H9 (cell line): ENCODE results near the gene LMBR1. TPM values are rescaled to one million over a fixed set of nuclear protein-coding genes. Genes with fewer than 3 reads are reported as not detected.

Experiments
- DNase-seq: peaks from one replicate; pipeline ENCODE4 v3.0.0-alpha.2; 2017
- H2AFZ ChIP-seq: one replicate; pipeline ENCODE4 v1.6.1; 2013; ENCODE audit warnings: mild to moderate bottlenecking, low read length, control low read depth, moderate library complexity
- H2AK5ac ChIP-seq: 2 replicates; pipeline ENCODE4 v1.6.1; 2013; ENCODE audit warnings: low read length, control low read depth, mixed read lengths; ENCODE audit not compliant: insufficient read length
- H2BK120ac ChIP-seq: one replicate; pipeline ENCODE4 v1.6.1; 2013; ENCODE audit warnings: low read depth, mild to moderate bottlenecking, low read length, control low read depth, inconsistent platforms; ENCODE audit not compliant: poor library complexity, severe bottlenecking
- H2BK12ac ChIP-seq: 2 replicates; pipeline ENCODE4 v1.6.1; 2013; ENCODE audit warnings: low read length, control low read depth, mixed read lengths, low read depth; ENCODE audit not compliant: insufficient read length
- H2BK15ac ChIP-seq: 2 replicates; pipeline ENCODE4 v1.6.1; 2013; ENCODE audit warnings: low read depth, low read length, control low read depth
- H2BK20ac ChIP-seq: one replicate; pipeline ENCODE4 v1.6.1; 2013; ENCODE audit warnings: low read depth, mild to moderate bottlenecking, low read length, control low read depth, inconsistent platforms; ENCODE audit not compliant: poor library complexity, severe bottlenecking
- H2BK5ac ChIP-seq: 2 replicates; pipeline ENCODE4 v1.6.1; 2013; ENCODE audit warnings: low read length, control low read depth, mixed read lengths; ENCODE audit not compliant: insufficient read length
- H3K14ac ChIP-seq: 2 replicates; pipeline ENCODE4 v1.6.1; 2013; ENCODE audit warnings: low read length, control low read depth; ENCODE audit not compliant: insufficient read depth
- H3K18ac ChIP-seq: 2 replicates; pipeline ENCODE4 v1.6.1; 2013; ENCODE audit warnings: low read depth, mild to moderate bottlenecking, mixed read lengths, low read length, control low read depth; ENCODE audit not compliant: insufficient read length
- H3K23ac ChIP-seq: 2 replicates; pipeline ENCODE4 v1.6.1; 2013; ENCODE audit warnings: low read length, control low read depth, mixed read lengths, low read depth; ENCODE audit not compliant: insufficient read length
- H3K23me2 ChIP-seq: 2 replicates; pipeline ENCODE4 v1.6.1; 2013; ENCODE audit warnings: low read depth, mild to moderate bottlenecking, mixed read lengths, low read length, control low read depth; ENCODE audit not compliant: insufficient read length, poor library complexity, severe bottlenecking
- H3K27ac ChIP-seq: 2 replicates; pipeline ENCODE4 v1.5.1; 2013; ENCODE audit warnings: low read length, control low read depth, mixed read lengths, low read depth; ENCODE audit not compliant: insufficient read length
- H3K27me3 ChIP-seq: 2 replicates; pipeline ENCODE4 v1.6.1; 2013; ENCODE audit warnings: low read length, control low read depth, inconsistent platforms; ENCODE audit not compliant: insufficient read depth
- H3K4ac ChIP-seq: 2 replicates; pipeline ENCODE4 v1.6.1; 2013; ENCODE audit warnings: low read depth, mild to moderate bottlenecking, control low read depth, inconsistent platforms, low read length, moderate library complexity
- H3K4me1 ChIP-seq: 2 replicates; pipeline ENCODE4 v1.6.1; 2013; ENCODE audit warnings: low read length, control low read depth, inconsistent platforms; ENCODE audit not compliant: insufficient read depth
- H3K4me2 ChIP-seq: 2 replicates; pipeline ENCODE4 v1.6.1; 2013; ENCODE audit warnings: low read length, control low read depth, mixed read lengths; ENCODE audit not compliant: insufficient read length, insufficient read depth
- H3K56ac ChIP-seq: 2 replicates; pipeline ENCODE4 v1.6.1; 2013; ENCODE audit warnings: low read depth, mild to moderate bottlenecking, mixed read lengths, low read length, control low read depth; ENCODE audit not compliant: insufficient read length
- H3K79me1 ChIP-seq: 2 replicates; pipeline ENCODE4 v1.6.1; 2013; ENCODE audit warnings: low read depth, mild to moderate bottlenecking, moderate library complexity, low read length, control low read depth, inconsistent platforms; ENCODE audit not compliant: insufficient read depth, poor library complexity, severe bottlenecking
- H3K79me2 ChIP-seq: 2 replicates; pipeline ENCODE4 v1.6.1; 2013; ENCODE audit warnings: low read length, control low read depth, inconsistent platforms; ENCODE audit not compliant: insufficient read depth
- H3K9ac ChIP-seq: 2 replicates; pipeline ENCODE4 v1.6.1; 2013; ENCODE audit warnings: low read length, control low read depth, mixed read lengths; ENCODE audit not compliant: insufficient read length; ENCODE audit errors: extremely low read depth
- H3K9me3 ChIP-seq: one replicate; pipeline ENCODE4 v1.6.1; 2013; ENCODE audit warnings: low read depth, low read length, inconsistent platforms; ENCODE audit not compliant: control insufficient read depth
- H3T11ph ChIP-seq: one replicate; pipeline ENCODE4 v1.6.1; 2013; ENCODE audit warnings: mild to moderate bottlenecking, low read length, control low read depth, inconsistent platforms
- H4K20me1 ChIP-seq: one replicate; pipeline ENCODE4 v1.6.1; 2013; ENCODE audit not compliant: control insufficient read depth, insufficient read length, insufficient read depth
- H4K5ac ChIP-seq: 2 replicates; pipeline ENCODE4 v1.6.1; 2013; ENCODE audit warnings: low read depth, mild to moderate bottlenecking, mixed read lengths, low read length, control low read depth; ENCODE audit not compliant: insufficient read length
- H4K8ac ChIP-seq: replicated peaks from 2 replicates; pipeline ENCODE4 v1.6.1; 2013; ENCODE audit warnings: low read length, control low read depth, mixed read lengths, low read depth; ENCODE audit not compliant: insufficient read length
- H4K91ac ChIP-seq: 2 replicates; pipeline ENCODE4 v1.6.1; 2013; ENCODE audit warnings: low read depth, mild to moderate bottlenecking, moderate library complexity, mixed read lengths, low read length, control low read depth; ENCODE audit not compliant: insufficient read length
- H3K27ac Mint-ChIP-seq, 3 experiments: 2 replicates in 2 of 3; 3 replicates in 1 of 3; pipeline ENCODE4 v1.8.0; 2020 to 2021; ENCODE audit warnings: mixed read lengths in 3 of 3, mild to moderate bottlenecking in 1 of 3, moderate library complexity in 1 of 3
- H3K27me3 Mint-ChIP-seq: 2 replicates; pipeline ENCODE4 v1.8.0; 2021; ENCODE audit warnings: low read depth, mild to moderate bottlenecking, moderate library complexity, mixed read lengths
- H3K36me3 Mint-ChIP-seq, 3 experiments: 2 replicates in 2 of 3; 3 replicates in 1 of 3; pipeline ENCODE4 v1.8.0; 2020 to 2021; ENCODE audit warnings: low read depth in 3 of 3, mixed read lengths in 3 of 3; ENCODE audit not compliant: insufficient read depth in 1 of 3
- H3K4me1 Mint-ChIP-seq, 2 experiments: 2 replicates each; pipeline ENCODE4 v1.8.0; 2020; ENCODE audit warnings: mixed read lengths in 2 of 2
- H3K4me3 Mint-ChIP-seq, 2 experiments: 2 replicates in 1 of 2; 3 replicates in 1 of 2; pipeline ENCODE4 v1.8.0; 2020 to 2021; ENCODE audit warnings: mild to moderate bottlenecking in 2 of 2, mixed read lengths in 2 of 2, moderate library complexity in 1 of 2
- H3K9me3 Mint-ChIP-seq, 2 experiments: 2 replicates in 1 of 2; 3 replicates in 1 of 2; pipeline ENCODE4 v1.8.0; 2020; ENCODE audit warnings: mild to moderate bottlenecking in 2 of 2, mixed read lengths in 2 of 2, moderate library complexity in 1 of 2
- CTCF ChIP-seq: fragments of 200-600 bp; sonication (generic); conservative IDR thresholded peaks from 3 replicates; pipeline ENCODE4 v1.8.0; 2021; ENCODE audit warnings: antibody characterized with exemption, mild to moderate bottlenecking
- WGBS: extraction: QIAGEN DNeasy Blood & Tissue Kit; methylation state at CpG from one replicate; pipeline ENCODE4 v1.1.7; 2013; ENCODE audit warnings: missing lambda C conversion rate, low lambda C conversion rate, mixed read lengths; ENCODE audit not compliant: insufficient read length; ENCODE audit errors: extremely low coverage; 5-methylcytosine and 5-hydroxymethylcytosine counted together
- total RNA-seq: library from RNA; stranded (reverse); gene quantifications from 2 replicates; pipeline ENCODE4 v1.2.1, GENCODE V29; 2021

Gene LMBR1
- total RNA-seq, 1 experiment from 2014 or later = 62.3 TPM

GRCh38 chr7:156764016-156764669 lies 128.8 kb downstream of the LMBR1 start:
- H3K79me2 ChIP-seq = no peaks in the 10 kb centered on the region; the same call in 1 of the 2 replicates
- peaks cover 3 to 5% of the 10 kb centered on the region in 2 experiments; a peak in 2 of 5 replicates for H3K9me3 Mint-ChIP-seq
- H2BK12ac ChIP-seq = no peak overlapping the region
- no peak overlapping the region for H3K27ac ChIP-seq
- no peak overlapping the region for H3K27ac Mint-ChIP-seq
- H2BK15ac ChIP-seq = no peak overlapping the region
- H4K91ac ChIP-seq = no peak overlapping the region
- no peak overlapping the region for H3K18ac ChIP-seq
- H3K56ac ChIP-seq = no peak overlapping the region
- no peaks in the 10 kb centered on the region for H3K79me1 ChIP-seq
- no peak overlapping the region for H3K14ac ChIP-seq
- no peaks in the 10 kb centered on the region for H3K23me2 ChIP-seq
- no peaks in the 10 kb centered on the region for H4K20me1 ChIP-seq
- WGBS = no CpG with 5 or more reads among the region's 8 CpGs
- no peak overlapping the region for H3T11ph ChIP-seq
- no peak overlapping the region for H3K4me3 Mint-ChIP-seq
- no peak overlapping the region for H2AK5ac ChIP-seq
- H3K4me1 Mint-ChIP-seq = peaks cover 3 to 4% of the 10 kb centered on the region in 2 experiments
- H2BK5ac ChIP-seq = no peak overlapping the region
- no peaks in the 10 kb centered on the region for H3K27me3 Mint-ChIP-seq
- no peaks in the 10 kb centered on the region for H3K27me3 ChIP-seq
- no peak overlapping the region for H3K23ac ChIP-seq
- TF ChIP-seq CTCF = peak; percentile 75
- no peak overlapping the region for H3K4ac ChIP-seq
- H2BK120ac ChIP-seq = no peak overlapping the region
- H4K8ac ChIP-seq = no peak overlapping the region
- H3K9ac ChIP-seq = no peak overlapping the region
- H3K4me2 ChIP-seq = no peak overlapping the region
- peak; percentile 43 for DNase-seq
- H3K36me3 Mint-ChIP-seq = peaks cover 22 to 27% (median 23%) of the 10 kb centered on the region in 3 experiments; a peak in 6 of 7 replicates
- no peaks in the 10 kb centered on the region for H3K9me3 ChIP-seq
- H4K5ac ChIP-seq = no peak overlapping the region
- no peak overlapping the region for H2AFZ ChIP-seq
- H3K4me1 ChIP-seq = no peaks in the 10 kb centered on the region
- no peak overlapping the region for H2BK20ac ChIP-seq
